B cell (primary cell): Measurements from ENCODE around the gene CEP128. TPM values are rescaled to one million over a fixed set of nuclear protein-coding genes. Genes with fewer than 3 reads are reported as not detected.

ENCODE experiments used
- ATAC-seq: fragments of 200-7000 bp; cut with Tn5 transposase; one replicate; pipeline ENCODE4 v1.10.0; 2021; ENCODE audit warnings: low read depth, mild to moderate bottlenecking, moderate number of reproducible peaks, moderate library complexity
- CTCF ChIA-PET: fragments of 350-600 bp; sonication (Branson Sonifier 250); formaldehyde crosslinking; loops from one replicate; lab custom pipeline; 2021; ENCODE audit warnings: antibody characterized with exemption, inconsistent platforms; lab: Charles Lee
- POLR2A ChIA-PET: fragments of 350-600 bp; sonication (Branson Sonifier 250); formaldehyde crosslinking; loops from one replicate; lab custom pipeline; 2021; ENCODE audit warnings: antibody characterized with exemption; lab: Charles Lee
- DNase-seq: peaks from one replicate; pipeline ENCODE4 v3.0.0; 2013
- H2AFZ ChIP-seq: 2 replicates; pipeline ENCODE4 v1.6.1; 2012; ENCODE audit warnings: mild to moderate bottlenecking, low read depth, low read length; ENCODE audit not compliant: insufficient read depth, poor library complexity, severe bottlenecking
- H3K27ac ChIP-seq, 2 donors: 1 replicate in 1 of 2; 2 replicates in 1 of 2; pipeline ENCODE4 v1.5.1; 2012 to 2013; ENCODE audit warnings: low read length in 2 of 2, mild to moderate bottlenecking in 2 of 2, moderate library complexity in 1 of 2
- H3K27me3 ChIP-seq, 4 experiments: fragments of 200-600 bp in 1 of 4; sonication (generic) in 1 of 4; replicated peaks in 1 of 4; 1 replicate in 2 of 4; 2 replicates in 2 of 4; pipeline versions ENCODE4 v1.6.1 to v1.7.0; 2013 to 2016; ENCODE audit warnings: low read length in 3 of 4, mild to moderate bottlenecking in 2 of 4, mixed read lengths in 1 of 4, moderate library complexity in 1 of 4; ENCODE audit not compliant: insufficient read depth in 4 of 4, control insufficient read depth in 3 of 4; ENCODE audit errors: control extremely low read depth in 1 of 4
- H3K36me3 ChIP-seq, 2 experiments: replicated peaks in 1 of 2; 1 replicate in 1 of 2; 2 replicates in 1 of 2; pipeline versions ENCODE4 v1.6.1 to v1.7.1; 2013; ENCODE audit warnings: low read length in 1 of 2; ENCODE audit not compliant: insufficient read depth in 2 of 2, control insufficient read depth in 1 of 2; ENCODE audit errors: control extremely low read depth in 1 of 2, extremely low read depth in 1 of 2
- H3K4me1 ChIP-seq, 2 donors: fragments of 200-600 bp in 1 of 2; sonication (generic) in 1 of 2; 1 replicate in 1 of 2; 2 replicates in 1 of 2; pipeline versions ENCODE4 v1.5.1 to v1.6.1; 2013 to 2017; ENCODE audit warnings: low read length in 2 of 2; ENCODE audit not compliant: control insufficient read depth in 2 of 2, insufficient read depth in 2 of 2
- H3K4me2 ChIP-seq: replicated peaks from 2 replicates; pipeline ENCODE3; 2012; ENCODE audit warnings: mild to moderate bottlenecking, low read depth, low read length; ENCODE audit not compliant: poor library complexity, severe bottlenecking
- H3K4me3 ChIP-seq, 5 experiments: fragments of 200-600 bp in 1 of 5; sonication (generic) in 1 of 5; 1 replicate in 3 of 5; 2 replicates in 2 of 5; pipeline versions ENCODE4 v1.5.1 to v1.7.0; 2011 to 2016; ENCODE audit warnings: low read length in 4 of 5, mild to moderate bottlenecking in 4 of 5, low read depth in 2 of 5, control low read depth in 1 of 5, moderate library complexity in 1 of 5; ENCODE audit not compliant: insufficient read depth in 1 of 5; ENCODE audit errors: control extremely low read depth in 1 of 5, extremely low read depth in 1 of 5
- H3K79me2 ChIP-seq: fragments of 200-600 bp; sonication (generic); one replicate; pipeline ENCODE4 v1.6.0; 2016; ENCODE audit warnings: low read length; ENCODE audit not compliant: control insufficient read depth, insufficient read depth
- H3K9ac ChIP-seq: fragments of 200-600 bp; sonication (generic); 2 replicates; pipeline ENCODE4 v1.6.1; 2017; ENCODE audit warnings: mild to moderate bottlenecking, low read length, moderate library complexity
- H3K9me3 ChIP-seq, 3 donors: one replicate each; pipeline versions ENCODE4 v1.6.1 to v1.7.1; 2013; ENCODE audit warnings: low read length in 2 of 3; ENCODE audit not compliant: control insufficient read depth in 2 of 3, insufficient read depth in 1 of 3; ENCODE audit errors: control extremely low read depth in 1 of 3
- H4K20me1 ChIP-seq: 2 replicates; pipeline ENCODE4 v1.6.0; 2012; ENCODE audit warnings: mild to moderate bottlenecking, low read length; ENCODE audit not compliant: insufficient read depth, control insufficient read depth, poor library complexity, severe bottlenecking
- H3K27ac Mint-ChIP-seq: one replicate; pipeline ENCODE4 v1.8.0; 2021; ENCODE audit warnings: mixed read lengths
- H3K27me3 Mint-ChIP-seq: one replicate; pipeline ENCODE4 v1.8.0; 2021; ENCODE audit warnings: mixed read lengths
- H3K4me1 Mint-ChIP-seq: one replicate; pipeline ENCODE4 v1.8.0; 2021; ENCODE audit warnings: mixed read lengths
- H3K4me3 Mint-ChIP-seq: one replicate; pipeline ENCODE4 v1.8.0; 2021; ENCODE audit warnings: mixed read lengths
- H3K9me3 Mint-ChIP-seq: one replicate; pipeline ENCODE4 v1.8.0; 2022; ENCODE audit warnings: mixed read lengths; ENCODE audit not compliant: insufficient read depth
- EZH2 ChIP-seq: IDR thresholded peaks from 2 replicates; pipeline ENCODE4 v1.6.1; 2012; ENCODE audit warnings: borderline replicate concordance, low read depth, mild to moderate bottlenecking, moderate library complexity, low read length; ENCODE audit not compliant: insufficient read depth, poor library complexity, severe bottlenecking
- WGBS: methylation state at CpG from one replicate; pipeline ENCODE4 v1.1.5; 2013; ENCODE audit warnings: missing lambda C conversion rate; ENCODE audit not compliant: insufficient coverage; 5-methylcytosine and 5-hydroxymethylcytosine counted together
- intact Hi-C: fragments of 100-400 bp; cut with micrococcal nuclease; formaldehyde crosslinking; loops from one replicate; pipeline ENCODE4 v1.10.0; 2022
- polyA plus RNA-seq: library from polyadenylated mRNA; depleted of rRNA; stranded (reverse); fragments of >200 nt; gene quantifications from 2 replicates; pipeline ENCODE4 v1.2.3, GENCODE V29; 2012
- total RNA-seq, 2 donors: library from RNA; stranded (reverse); fragments of 120-200 nt in 1 of 2; gene quantifications; 1 replicate in 1 of 2; 2 replicates in 1 of 2; pipeline versions ENCODE4 v1.2.3 to v1.2.4, GENCODE V29; 2013 to 2022
- TF ChIP-seq, protein P1 (sequence below): fragments of 200-600 bp; IDR thresholded peaks from one replicate; pipeline ENCODE4 v1.8.0; 2022; ENCODE audit warnings: antibody characterized with exemption, mild to moderate bottlenecking

Gene CEP128
- total and polyA plus RNA-seq, 2 donors (not counting 1 experiment from before 2014, with no cell fraction given) = 1.1 to 31.6 TPM

DNA sequence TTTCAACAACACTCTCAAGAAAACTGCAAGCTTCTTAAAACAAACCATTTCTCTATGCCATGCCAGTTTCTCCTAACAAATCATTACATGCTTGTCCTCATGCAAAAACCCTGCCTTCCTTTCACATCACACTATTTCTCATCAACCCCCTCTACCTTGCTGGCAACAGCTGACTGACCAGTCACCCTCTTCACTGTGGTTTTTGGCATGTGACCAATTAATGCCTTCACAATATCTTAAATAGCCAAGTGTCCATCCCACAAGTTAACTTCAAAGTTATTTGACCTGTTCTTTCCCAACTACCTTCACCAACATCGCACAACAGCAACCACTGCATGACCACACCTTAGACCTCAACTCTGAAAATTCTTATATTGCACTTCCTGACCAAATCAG, 159.6 kb downstream of the CEP128 start:
- H4K20me1 ChIP-seq = no peaks in the 10 kb centered on the region
- WGBS = 91% methylated on average over 1 of the region's 1 CpG
- no peak for DNase-seq
- Mint-ChIP-seq H3K9me3 (no peaks in the 10 kb centered on the region), H3K4me3 (no peak overlapping the region), H3K4me1 (no peaks in the 10 kb centered on the region), H3K27me3 (no peaks in the 10 kb centered on the region), H3K27ac (no peak overlapping the region)
- H2AFZ ChIP-seq = no peak overlapping the region
- H3K27ac ChIP-seq = no peak overlapping the region
- no peaks in the 10 kb centered on the region for H3K4me1 ChIP-seq
- H3K79me2 ChIP-seq = no peaks in the 10 kb centered on the region
- H3K4me3 ChIP-seq = no peak overlapping the region
- no peak overlapping the region for H3K9ac ChIP-seq
- no peaks in the 10 kb centered on the region for H3K9me3 ChIP-seq
- ChIA-PET CTCF (no interaction called here), POLR2A (no interaction called here)
- intact Hi-C loops = no loop called here
- H3K4me2 ChIP-seq = no peak overlapping the region
- ATAC-seq = no peak
- H3K27me3 ChIP-seq = no peaks in the 10 kb centered on the region
- peaks cover 0 to under 1% of the 10 kb centered on the region in 2 experiments for H3K36me3 ChIP-seq
- no peak for TF ChIP-seq EZH2
- TF ChIP-seq, protein P1, sequence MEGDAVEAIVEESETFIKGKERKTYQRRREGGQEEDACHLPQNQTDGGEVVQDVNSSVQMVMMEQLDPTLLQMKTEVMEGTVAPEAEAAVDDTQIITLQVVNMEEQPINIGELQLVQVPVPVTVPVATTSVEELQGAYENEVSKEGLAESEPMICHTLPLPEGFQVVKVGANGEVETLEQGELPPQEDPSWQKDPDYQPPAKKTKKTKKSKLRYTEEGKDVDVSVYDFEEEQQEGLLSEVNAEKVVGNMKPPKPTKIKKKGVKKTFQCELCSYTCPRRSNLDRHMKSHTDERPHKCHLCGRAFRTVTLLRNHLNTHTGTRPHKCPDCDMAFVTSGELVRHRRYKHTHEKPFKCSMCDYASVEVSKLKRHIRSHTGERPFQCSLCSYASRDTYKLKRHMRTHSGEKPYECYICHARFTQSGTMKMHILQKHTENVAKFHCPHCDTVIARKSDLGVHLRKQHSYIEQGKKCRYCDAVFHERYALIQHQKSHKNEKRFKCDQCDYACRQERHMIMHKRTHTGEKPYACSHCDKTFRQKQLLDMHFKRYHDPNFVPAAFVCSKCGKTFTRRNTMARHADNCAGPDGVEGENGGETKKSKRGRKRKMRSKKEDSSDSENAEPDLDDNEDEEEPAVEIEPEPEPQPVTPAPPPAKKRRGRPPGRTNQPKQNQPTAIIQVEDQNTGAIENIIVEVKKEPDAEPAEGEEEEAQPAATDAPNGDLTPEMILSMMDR = no peak

DNA sequence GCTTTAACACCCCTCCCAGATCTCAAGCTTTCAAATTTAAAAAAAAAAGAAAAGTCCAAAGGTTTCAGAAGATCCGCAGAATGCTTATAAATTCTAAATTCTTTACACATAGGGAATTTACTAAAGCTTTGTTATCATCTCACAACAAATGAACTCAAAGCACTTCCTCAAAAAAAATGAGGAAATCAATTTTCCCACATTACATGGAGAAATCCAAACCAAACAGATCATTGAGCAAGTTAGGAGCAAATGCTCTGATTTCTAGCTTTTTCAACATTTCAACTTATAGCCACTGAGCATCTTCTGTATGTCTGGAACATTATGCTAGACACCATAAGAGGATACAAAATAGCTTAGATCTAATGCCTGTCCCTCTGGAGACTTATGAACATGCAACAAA, 161.0 kb downstream of the CEP128 start:
- TF ChIP-seq, protein P1 = no peak
- TF ChIP-seq EZH2 = no peak
- WGBS = 67% methylated on average over 1 of the region's 1 CpG
- Histone ChIP-seq H3K36me3 (peaks cover 0 to 2% of the 10 kb centered on the region in 2 experiments), H3K4me2 (no peak overlapping the region), H2AFZ (no peak overlapping the region), H3K9ac (no peak overlapping the region), H3K4me3 (no peak overlapping the region), H3K79me2 (no peaks in the 10 kb centered on the region), H4K20me1 (no peaks in the 10 kb centered on the region), H3K27ac (no peak overlapping the region), H3K9me3 (no peaks in the 10 kb centered on the region), H3K4me1 (no peaks in the 10 kb centered on the region), H3K27me3 (no peaks in the 10 kb centered on the region)
- Mint-ChIP-seq H3K9me3 (no peaks in the 10 kb centered on the region), H3K27me3 (no peaks in the 10 kb centered on the region), H3K4me3 (no peak overlapping the region), H3K4me1 (no peaks in the 10 kb centered on the region), H3K27ac (no peak overlapping the region)
- ATAC-seq (no peak), DNase-seq (no peak)
- intact Hi-C loops = no loop called here
- ChIA-PET CTCF (no interaction called here), POLR2A (no interaction called here)
